Liver (tissue), 9 donors: Measurements from ENCODE around the gene KCNQ1. TPM values are rescaled to one million over a fixed set of nuclear protein-coding genes. Genes with fewer than 3 reads are reported as not detected.

Experiments used
- DNase-seq: peaks from one replicate; pipeline ENCODE4 v3.0.0-alpha.2; 2017; ENCODE audit warnings: low spot score
- H3K27ac ChIP-seq, 2 donors: one replicate each; pipeline ENCODE4 v1.7.0; 2013; ENCODE audit warnings: inconsistent platforms in 2 of 2, low read length in 2 of 2, control low read depth in 1 of 2, low read depth in 1 of 2, mild to moderate bottlenecking in 1 of 2
- H3K27me3 ChIP-seq, 4 donors: one replicate each; pipeline versions ENCODE4 v1.6.1 to v1.7.0; 2013; ENCODE audit warnings: low read length in 3 of 4, inconsistent platforms in 1 of 4, mild to moderate bottlenecking in 1 of 4, moderate library complexity in 1 of 4; ENCODE audit not compliant: control insufficient read depth in 4 of 4, insufficient read depth in 4 of 4
- H3K36me3 ChIP-seq, 4 donors: one replicate each; pipeline versions ENCODE4 v1.6.1 to v1.7.0; 2013; ENCODE audit warnings: low read length in 3 of 4, mild to moderate bottlenecking in 3 of 4, low read depth in 1 of 4, moderate library complexity in 1 of 4; ENCODE audit not compliant: control insufficient read depth in 4 of 4, insufficient read depth in 3 of 4
- H3K4me1 ChIP-seq, 4 donors: one replicate each; pipeline versions ENCODE4 v1.6.1 to v1.7.0; 2013; ENCODE audit warnings: low read length in 3 of 4, mild to moderate bottlenecking in 3 of 4, moderate library complexity in 1 of 4; ENCODE audit not compliant: control insufficient read depth in 4 of 4, insufficient read depth in 4 of 4
- H3K4me3 ChIP-seq, 3 donors: one replicate each; pipeline versions ENCODE4 v1.6.1 to v1.7.0; 2013; ENCODE audit warnings: low read length in 3 of 3, control low read depth in 1 of 3, low read depth in 1 of 3, mild to moderate bottlenecking in 1 of 3
- H3K9ac ChIP-seq, 2 donors: one replicate each; pipeline ENCODE4 v1.7.0; 2013; ENCODE audit warnings: low read length in 2 of 2, mild to moderate bottlenecking in 2 of 2, moderate library complexity in 2 of 2, control low read depth in 1 of 2, low read depth in 1 of 2
- H3K9me3 ChIP-seq, 4 donors: one replicate each; pipeline versions ENCODE4 v1.6.1 to v1.7.0; 2013; ENCODE audit warnings: low read length in 3 of 4; ENCODE audit not compliant: control insufficient read depth in 4 of 4
- ATF3 ChIP-seq: IDR thresholded peaks from 2 replicates; pipeline ENCODE4 v1.6.1; 2016; ENCODE audit warnings: antibody characterized with exemption
- CTCF ChIP-seq: fragments of 150-350 bp; IDR thresholded peaks from 2 replicates; pipeline ENCODE4 v1.5.1; 2017; ENCODE audit warnings: improper control_type of control experiment, low read depth, low read length; ENCODE audit not compliant: missing input control
- FOXA1 ChIP-seq: IDR thresholded peaks from 2 replicates; pipeline ENCODE4 v1.6.1; 2016; ENCODE audit warnings: antibody characterized with exemption
- FOXA2 ChIP-seq: IDR thresholded peaks from 2 replicates; pipeline ENCODE4 v1.6.1; 2016; ENCODE audit warnings: antibody characterized with exemption
- GABPA ChIP-seq, 2 donors: IDR thresholded peaks in 1 of 2; conservative IDR thresholded peaks in 1 of 2; 2 replicates each; pipeline ENCODE4 v1.6.1; 2016; ENCODE audit warnings: antibody characterized with exemption in 2 of 2, mild to moderate bottlenecking in 1 of 2, moderate library complexity in 1 of 2
- HNF4A ChIP-seq, 2 donors: conservative IDR thresholded peaks; 2 replicates each; pipeline ENCODE4 v1.6.1; 2016; ENCODE audit warnings: antibody characterized with exemption in 2 of 2, mild to moderate bottlenecking in 2 of 2
- HNF4G ChIP-seq: IDR thresholded peaks from 2 replicates; pipeline ENCODE4 v1.6.1; 2016; ENCODE audit warnings: antibody characterized with exemption
- JUND ChIP-seq, 2 donors: IDR thresholded peaks; 2 replicates each; pipeline ENCODE4 v1.6.1; 2016; ENCODE audit warnings: antibody characterized with exemption in 2 of 2
- MAX ChIP-seq: IDR thresholded peaks from 2 replicates; pipeline ENCODE4 v1.6.1; 2016; ENCODE audit warnings: antibody characterized with exemption
- NR2F2 ChIP-seq: IDR thresholded peaks from 2 replicates; pipeline ENCODE4 v1.6.1; 2016; ENCODE audit warnings: antibody characterized with exemption
- RAD21 ChIP-seq, 2 donors: IDR thresholded peaks; 2 replicates each; pipeline ENCODE4 v1.6.1; 2016; ENCODE audit warnings: antibody characterized with exemption in 2 of 2, mild to moderate bottlenecking in 2 of 2
- REST ChIP-seq: IDR thresholded peaks from 2 replicates; pipeline ENCODE4 v1.6.1; 2016; ENCODE audit warnings: antibody characterized with exemption, mild to moderate bottlenecking
- RXRA ChIP-seq, 2 donors: IDR thresholded peaks; 2 replicates each; pipeline ENCODE4 v1.6.1; 2017 to 2018; ENCODE audit warnings: antibody characterized with exemption in 2 of 2, mild to moderate bottlenecking in 1 of 2
- SP1 ChIP-seq: IDR thresholded peaks from 2 replicates; pipeline ENCODE4 v1.6.1; 2018; ENCODE audit warnings: antibody characterized with exemption, mild to moderate bottlenecking
- TAF1 ChIP-seq: conservative IDR thresholded peaks from 2 replicates; pipeline ENCODE4 v1.6.1; 2016; ENCODE audit warnings: antibody characterized with exemption, mild to moderate bottlenecking
- YY1 ChIP-seq: IDR thresholded peaks from 2 replicates; pipeline ENCODE4 v1.6.1; 2016; ENCODE audit warnings: antibody characterized with exemption, mild to moderate bottlenecking
- ZBTB33 ChIP-seq: IDR thresholded peaks from 2 replicates; pipeline ENCODE4 v1.6.1; 2016; ENCODE audit warnings: antibody characterized with exemption
- WGBS: extraction: QIAGEN DNeasy Blood & Tissue Kit; methylation state at CpG from one replicate; pipeline ENCODE4 v1.1.7; 2013; 5-methylcytosine and 5-hydroxymethylcytosine counted together
- polyA plus RNA-seq, 2 donors: library from polyadenylated mRNA; stranded (reverse) in 1 of 2; unstranded in 1 of 2; fragments of 200-250 nt in 1 of 2; fragments of >200 nt in 1 of 2; fragmentation: Nextera tagmentation in 1 of 2; extraction: Ambion mirVana in 1 of 2; gene quantifications; one replicate each; pipeline versions ENCODE4 v1.2.1 to v1.2.3, GENCODE V29; 2013 to 2015
- total RNA-seq, 2 donors: library from RNA; depleted of rRNA; stranded (reverse); fragments of >200 nt; gene quantifications; one replicate each; pipeline ENCODE4 v1.2.3, GENCODE V29; 2014
- donor health status: healthy.
- donor health status: healthy.
- donor health status: healthy.
- donor health status: healthy.
- donor health status: healthy.

The KCNQ1 gene
- total and polyA plus RNA-seq, 4 donors, result 0.31 to 2.2 (median 1.5) TPM

- no peak for TF ChIP-seq MAX
- no peak for TF ChIP-seq REST
- WGBS, result 14% methylated on average over 71 of the region's 71 CpGs
- Histone ChIP-seq H3K4me1 (peaks cover 0 to 4% (median 0%) of the 10 kb centered on the region in 4 donors), H3K9me3 (no peaks in the 10 kb centered on the region), H3K4me3 (peak overlapping the region in 2 of 3 donors; percentile 13 to 43), H3K27me3 (peaks cover 0 to 8% (median 1%) of the 10 kb centered on the region in 4 donors), H3K9ac (no peak overlapping the region), H3K27ac (no peak overlapping the region), H3K36me3 (no peaks in the 10 kb centered on the region)
- no peak for DNase-seq
Observed at GRCh38 chr11:2791521-2792380, 346.9 kb downstream of the KCNQ1 start.

GRCh38 chr11:2792381-2793250 lies 347.8 kb downstream of the KCNQ1 start:
- H3K9me3 ChIP-seq, result no peaks in the 10 kb centered on the region
- H3K4me1 ChIP-seq, result peaks cover 0 to 4% (median 0%) of the 10 kb centered on the region in 4 donors
- peaks cover 0 to 8% (median 1%) of the 10 kb centered on the region in 4 donors for H3K27me3 ChIP-seq
- H3K9ac ChIP-seq, result no peak overlapping the region
- no peaks in the 10 kb centered on the region for H3K36me3 ChIP-seq
- TF ChIP-seq SP1, result no peak
- no peak for TF ChIP-seq CTCF
- no peak for TF ChIP-seq FOXA2
- TF ChIP-seq GABPA (IDR thresholded peaks at IDR 0.05 in 1 of 2, conservative IDR thresholded peaks at IDR 0.05 in 1 of 2), result no peak
- no peak for TF ChIP-seq REST
- TF ChIP-seq RXRA (IDR thresholded peaks at IDR 0.05), result no peak
- TF ChIP-seq HNF4A (conservative IDR thresholded peaks at IDR 0.05), result no peak
- TF ChIP-seq YY1, result no peak
- TF ChIP-seq ZBTB33, result no peak
- TF ChIP-seq JUND (IDR thresholded peaks at IDR 0.05), result no peak
- TF ChIP-seq NR2F2, result no peak
- no peak for TF ChIP-seq RAD21 (IDR thresholded peaks at IDR 0.05)
- no peak for TF ChIP-seq ATF3
- TF ChIP-seq TAF1, result no peak
- no peak for TF ChIP-seq FOXA1
- TF ChIP-seq HNF4G, result no peak
- TF ChIP-seq MAX, result no peak
- no peak for DNase-seq
- no peak overlapping the region for H3K4me3 ChIP-seq
- WGBS, result 80% methylated on average over 28 of the region's 28 CpGs
- H3K27ac ChIP-seq, result no peak overlapping the region
